Type B pancreatic cell (in vitro differentiated cells): ENCODE results near the gene MALRD1. TPM values are rescaled to one million over a fixed set of nuclear protein-coding genes. Genes with fewer than 3 reads are reported as not detected.

Experiments
- DNase-seq: peaks from one replicate; pipeline ENCODE4 v3.0.0; 2021; ENCODE audit warnings: mixed read lengths; ENCODE audit not compliant: unreplicated experiment; ENCODE audit errors: extremely low spot score
- H3K27ac Mint-ChIP-seq: 2 replicates; pipeline ENCODE4 v1.8.0; 2021; ENCODE audit warnings: mild to moderate bottlenecking, mixed read lengths
- H3K27me3 Mint-ChIP-seq: 2 replicates; pipeline ENCODE4 v1.8.0; 2021; ENCODE audit warnings: mixed read lengths
- H3K36me3 Mint-ChIP-seq: 2 replicates; pipeline ENCODE4 v1.8.0; 2021; ENCODE audit warnings: mixed read lengths
- H3K4me1 Mint-ChIP-seq: one replicate; pipeline ENCODE4 v1.8.0; 2021; ENCODE audit warnings: mixed read lengths; ENCODE audit not compliant: unreplicated experiment
- H3K4me3 Mint-ChIP-seq: 2 replicates; pipeline ENCODE4 v1.8.0; 2021; ENCODE audit warnings: mild to moderate bottlenecking, mixed read lengths
- H3K9me3 Mint-ChIP-seq: 2 replicates; pipeline ENCODE4 v1.8.0; 2021; ENCODE audit warnings: mixed read lengths
- CTCF ChIP-seq: fragments of 200-600 bp; sonication (generic); conservative IDR thresholded peaks from 2 replicates; pipeline ENCODE4 v1.5.0; 2021; ENCODE audit warnings: antibody characterized with exemption, mild to moderate bottlenecking
- total RNA-seq: library from RNA; stranded (reverse); gene quantifications from 2 replicates; pipeline ENCODE4 v1.2.1, GENCODE V29; 2021; ENCODE audit warnings: low replicate concordance

The MALRD1 gene
- total RNA-seq, 1 donor from 2014 or later = 1.4 TPM

- no peak for DNase-seq
- Mint-ChIP-seq H3K4me3 (no peak overlapping the region), H3K36me3 (no peaks in the 10 kb centered on the region), H3K9me3 (no peaks in the 10 kb centered on the region), H3K27me3 (no peaks in the 10 kb centered on the region), H3K27ac (no peak overlapping the region), H3K4me1 (no peaks in the 10 kb centered on the region)
- TF ChIP-seq CTCF = no peak
Measured at GRCh38 chr10:19483421-19483820, 434.8 kb downstream of the MALRD1 start.

- DNase-seq = peak; percentile 70
- Mint-ChIP-seq H3K36me3 (no peaks in the 10 kb centered on the region), H3K4me3 (peak overlapping the region; percentile 71), H3K27me3 (no peaks in the 10 kb centered on the region), H3K27ac (no peak overlapping the region), H3K4me1 (no peaks in the 10 kb centered on the region), H3K9me3 (no peaks in the 10 kb centered on the region)
- peak; percentile 57 for TF ChIP-seq CTCF
Measured at GRCh38 chr10:19488592-19489280, 440.1 kb downstream of the MALRD1 start.

DNA sequence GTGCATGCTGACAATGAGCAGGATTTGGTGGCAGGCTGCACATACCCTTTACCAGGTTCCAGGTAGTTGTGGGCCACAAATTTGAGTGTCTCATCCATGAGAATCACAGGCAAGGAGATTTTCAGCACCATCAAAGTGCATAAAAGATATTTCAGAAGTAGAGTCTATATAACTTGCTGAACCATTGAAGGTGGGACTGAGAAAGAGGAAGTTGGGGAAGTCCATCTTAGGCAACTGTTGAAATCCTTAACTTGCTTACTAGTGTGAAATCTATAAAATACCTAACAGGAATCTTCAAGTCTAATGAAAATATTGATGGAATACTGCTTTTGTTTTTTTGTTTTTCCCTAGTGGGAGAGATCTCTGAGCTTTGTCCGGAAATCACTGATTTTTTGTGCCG is 442.6 kb downstream of the MALRD1 start:
- no peak for DNase-seq

DNA sequence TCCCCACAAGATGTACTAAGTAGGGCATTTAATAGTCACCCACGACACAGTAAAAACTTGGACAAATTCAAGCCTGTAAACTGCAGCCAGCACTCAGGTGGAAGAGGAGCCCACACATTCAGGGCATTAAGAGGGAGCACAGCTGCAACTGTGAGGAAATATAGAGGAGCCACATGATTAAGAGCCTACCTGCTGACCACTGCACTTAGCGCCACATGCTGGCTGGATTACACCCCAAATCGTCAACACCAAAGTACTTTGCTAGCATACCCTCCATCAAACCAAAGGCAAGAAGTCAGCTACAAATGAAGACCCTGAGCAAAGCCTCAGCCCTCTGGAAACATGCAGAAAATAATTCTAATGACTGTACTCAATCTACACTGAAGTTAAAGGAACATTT is 445.3 kb downstream of the MALRD1 start:
- DNase-seq = no peak
- Mint-ChIP-seq H3K27me3 (no peaks in the 10 kb centered on the region), H3K4me3 (no peak overlapping the region)

More for the DNA sequence above, 442.6 kb downstream of the MALRD1 start:
- TF ChIP-seq CTCF = no peak
- Mint-ChIP-seq H3K27me3 (no peaks in the 10 kb centered on the region), H3K27ac (no peak overlapping the region), H3K4me3 (no peak overlapping the region), H3K4me1 (no peaks in the 10 kb centered on the region), H3K36me3 (no peaks in the 10 kb centered on the region), H3K9me3 (no peaks in the 10 kb centered on the region)

GRCh38 chr10:19497026-19497425 is 448.4 kb downstream of the MALRD1 start:
- DNase-seq = no peak
- peaks cover 4% of the 10 kb centered on the region for H3K9me3 Mint-ChIP-seq
- H3K27ac Mint-ChIP-seq = no peak overlapping the region
- no peaks in the 10 kb centered on the region for H3K4me1 Mint-ChIP-seq
- no peak overlapping the region for H3K4me3 Mint-ChIP-seq
- H3K36me3 Mint-ChIP-seq = peaks cover 3% of the 10 kb centered on the region
- no peaks in the 10 kb centered on the region for H3K27me3 Mint-ChIP-seq
- TF ChIP-seq CTCF = no peak

More for the DNA sequence above, 445.3 kb downstream of the MALRD1 start:
- H3K27ac Mint-ChIP-seq = no peak overlapping the region
- no peaks in the 10 kb centered on the region for H3K9me3 Mint-ChIP-seq
- no peaks in the 10 kb centered on the region for H3K36me3 Mint-ChIP-seq
- TF ChIP-seq CTCF = no peak
- H3K4me1 Mint-ChIP-seq = no peaks in the 10 kb centered on the region
